Fibroblast of lung (primary cell): ENCODE data around the gene VRK2. TPM values are rescaled to one million over a fixed set of nuclear protein-coding genes. Genes with fewer than 3 reads are reported as not detected.

Experiments
- DNase-seq, 2 donors: peaks; one replicate each; pipeline versions ENCODE4 v3.0.0 to v3.0.0-alpha.2; 2010; ENCODE audit warnings: low read depth in 2 of 2
- H2AFZ ChIP-seq: 2 replicates; pipeline ENCODE4 v1.5.1; 2012; ENCODE audit warnings: low read length, control low read depth, inconsistent platforms
- H3K27ac ChIP-seq: 2 replicates; pipeline ENCODE4 v1.5.1; 2011; ENCODE audit warnings: low read length, control low read depth; ENCODE audit not compliant: insufficient read depth
- H3K27me3 ChIP-seq: 2 replicates; pipeline ENCODE4 v1.5.1; 2011; ENCODE audit warnings: mild to moderate bottlenecking, low read length; ENCODE audit not compliant: control insufficient read depth, insufficient read depth
- H3K36me3 ChIP-seq: 2 replicates; pipeline ENCODE4 v1.5.1; 2011; ENCODE audit warnings: low read length; ENCODE audit not compliant: control insufficient read depth, insufficient read depth
- H3K4me1 ChIP-seq: 2 replicates; pipeline ENCODE4 v1.5.1; 2011; ENCODE audit warnings: low read length; ENCODE audit not compliant: control insufficient read depth, insufficient read depth; ENCODE audit errors: extremely low read depth
- H3K4me2 ChIP-seq: 2 replicates; pipeline ENCODE4 v1.5.1; 2011; ENCODE audit warnings: low read length, control low read depth; ENCODE audit not compliant: insufficient read depth; ENCODE audit errors: extremely low read depth
- H3K4me3 ChIP-seq, 4 experiments: fragments of 200-600 bp in 1 of 4; sonication (generic) in 1 of 4; replicated peaks in 1 of 4; 2 replicates each; pipeline ENCODE4 v1.5.1; 2011 to 2016; ENCODE audit warnings: low read length in 4 of 4, low read depth in 3 of 4, mild to moderate bottlenecking in 3 of 4, control low read depth in 2 of 4, inconsistent platforms in 1 of 4, mixed read lengths in 1 of 4; ENCODE audit not compliant: insufficient read depth in 1 of 4; ENCODE audit errors: control extremely low read depth in 1 of 4
- H3K79me2 ChIP-seq: 2 replicates; pipeline ENCODE4 v1.5.1; 2012; ENCODE audit warnings: mild to moderate bottlenecking, low read length, inconsistent platforms; ENCODE audit not compliant: control insufficient read depth, insufficient read depth
- H3K9ac ChIP-seq: 2 replicates; pipeline ENCODE4 v1.5.1; 2011; ENCODE audit warnings: mild to moderate bottlenecking, low read length, control low read depth; ENCODE audit not compliant: insufficient read depth
- H3K9me3 ChIP-seq: 2 replicates; pipeline ENCODE4 v1.5.1; 2012; ENCODE audit warnings: low read depth, low read length; ENCODE audit not compliant: control insufficient read depth, insufficient read depth
- H4K20me1 ChIP-seq: 2 replicates; pipeline ENCODE4 v1.5.1; 2011; ENCODE audit warnings: low read length; ENCODE audit not compliant: control insufficient read depth, insufficient read depth; ENCODE audit errors: extremely low read depth
- EZH2 ChIP-seq: IDR thresholded peaks from 2 replicates; pipeline ENCODE4 v1.5.1; 2012; ENCODE audit warnings: low read length, control low read depth, mild to moderate bottlenecking; ENCODE audit errors: missing control alignments
- polyA plus RNA-seq, 2 donors: library from polyadenylated mRNA; depleted of rRNA in 1 of 2; stranded (reverse) in 1 of 2; unstranded in 1 of 2; fragments of >200 nt; gene quantifications; 2 replicates each; pipeline ENCODE4 v1.2.1, GENCODE V29; 2011 to 2012; ENCODE audit warnings: missing spikeins in 1 of 2
- total RNA-seq: library from RNA; depleted of rRNA; stranded (reverse); fragments of >200 nt; gene quantifications from 2 replicates; pipeline ENCODE4 v1.2.1, GENCODE V29; 2014
- TF ChIP-seq, protein P1 (sequence below), 2 donors: IDR thresholded peaks in 1 of 2; conservative IDR thresholded peaks in 1 of 2; 1 replicate in 1 of 2; 2 replicates in 1 of 2; pipeline ENCODE4 v1.5.1; 2011 to 2012; ENCODE audit warnings: low read length in 2 of 2, control low read depth in 1 of 2, inconsistent platforms in 1 of 2, low read depth in 1 of 2, mild to moderate bottlenecking in 1 of 2

VRK2 gene
- total and polyA plus RNA-seq, 2 donors (not counting 1 experiment from before 2014, with no cell fraction given) = 23.8 to 24.3 TPM

DNA sequence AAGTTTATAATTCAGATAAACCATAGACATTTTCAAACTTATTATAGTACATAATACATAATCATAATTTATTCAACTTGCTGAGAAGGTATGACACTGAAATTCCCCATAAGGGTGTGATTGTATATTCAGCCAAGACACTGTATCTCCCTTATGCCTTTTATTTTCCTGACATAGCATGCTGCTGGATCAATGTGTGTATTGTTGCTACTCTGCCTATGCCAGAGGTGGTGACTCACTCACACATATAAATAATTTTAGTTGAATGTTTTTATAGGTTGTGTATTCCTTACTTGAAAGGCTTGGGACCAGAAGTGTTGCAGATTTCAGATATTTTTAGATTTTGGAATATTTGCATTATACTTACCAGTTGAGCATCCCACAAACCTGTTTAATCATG lies 86.8 kb downstream of the VRK2 start:
- Histone ChIP-seq H4K20me1 (no peaks in the 10 kb centered on the region), H3K4me2 (no peak overlapping the region), H3K9me3 (no peaks in the 10 kb centered on the region), H3K79me2 (no peaks in the 10 kb centered on the region), H3K4me1 (peaks cover 7% of the 10 kb centered on the region), H3K36me3 (no peaks in the 10 kb centered on the region), H3K27me3 (no peaks in the 10 kb centered on the region), H3K27ac (no peak overlapping the region), H2AFZ (no peak overlapping the region), H3K9ac (no peak overlapping the region), H3K4me3 (no peak overlapping the region)
- TF ChIP-seq EZH2 = no peak
- peak in 1 of 2 donors; percentile 43 for DNase-seq

DNA sequence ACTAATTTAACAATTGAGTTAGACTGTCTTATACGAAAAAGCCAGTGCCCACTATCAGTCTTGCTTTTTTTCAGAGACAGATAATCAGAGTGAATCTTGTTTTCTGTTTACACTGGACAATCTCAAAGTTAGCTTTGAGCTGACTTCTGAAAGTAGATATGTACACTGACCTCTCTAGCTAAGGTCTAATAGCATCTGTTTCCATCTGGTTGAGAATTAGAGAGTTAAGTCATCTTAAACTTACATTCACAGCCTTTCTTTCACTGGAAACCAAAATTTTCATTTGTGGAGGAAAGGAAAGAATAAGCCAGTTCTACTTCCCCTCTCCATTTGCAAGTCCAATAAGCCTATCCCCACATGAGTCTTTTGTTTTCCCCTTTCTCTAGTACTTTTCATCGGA lies 89.3 kb downstream of the VRK2 start:
- no peaks in the 10 kb centered on the region for H3K36me3 ChIP-seq
- DNase-seq = peak in 1 of 2 donors; percentile 12
- TF ChIP-seq, protein P1, sequence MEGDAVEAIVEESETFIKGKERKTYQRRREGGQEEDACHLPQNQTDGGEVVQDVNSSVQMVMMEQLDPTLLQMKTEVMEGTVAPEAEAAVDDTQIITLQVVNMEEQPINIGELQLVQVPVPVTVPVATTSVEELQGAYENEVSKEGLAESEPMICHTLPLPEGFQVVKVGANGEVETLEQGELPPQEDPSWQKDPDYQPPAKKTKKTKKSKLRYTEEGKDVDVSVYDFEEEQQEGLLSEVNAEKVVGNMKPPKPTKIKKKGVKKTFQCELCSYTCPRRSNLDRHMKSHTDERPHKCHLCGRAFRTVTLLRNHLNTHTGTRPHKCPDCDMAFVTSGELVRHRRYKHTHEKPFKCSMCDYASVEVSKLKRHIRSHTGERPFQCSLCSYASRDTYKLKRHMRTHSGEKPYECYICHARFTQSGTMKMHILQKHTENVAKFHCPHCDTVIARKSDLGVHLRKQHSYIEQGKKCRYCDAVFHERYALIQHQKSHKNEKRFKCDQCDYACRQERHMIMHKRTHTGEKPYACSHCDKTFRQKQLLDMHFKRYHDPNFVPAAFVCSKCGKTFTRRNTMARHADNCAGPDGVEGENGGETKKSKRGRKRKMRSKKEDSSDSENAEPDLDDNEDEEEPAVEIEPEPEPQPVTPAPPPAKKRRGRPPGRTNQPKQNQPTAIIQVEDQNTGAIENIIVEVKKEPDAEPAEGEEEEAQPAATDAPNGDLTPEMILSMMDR (conservative IDR thresholded peaks at IDR 0.05 in 1 of 2, IDR thresholded peaks at IDR 0.05 in 1 of 2; ENCODE audit: low read depth in 1 of 2, low read length in 2 of 2) = no peak
- no peak for TF ChIP-seq EZH2

DNA sequence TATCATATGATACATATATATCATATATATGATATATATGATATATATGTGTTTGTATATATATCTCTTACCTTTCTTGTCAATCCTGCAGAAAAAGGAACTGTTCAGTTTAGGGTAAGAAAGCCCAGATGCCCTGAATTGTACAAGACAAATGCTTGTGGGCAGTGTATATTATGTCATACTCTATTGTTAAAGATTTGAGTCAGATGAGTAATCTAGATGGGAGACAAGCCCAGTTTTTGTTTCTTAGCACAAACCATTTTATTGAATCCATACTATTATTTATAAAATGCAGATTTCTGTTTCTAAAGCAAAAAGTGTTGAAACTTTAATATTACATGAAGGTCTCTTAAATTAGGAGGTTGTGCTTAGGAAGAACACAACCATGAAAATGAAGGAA lies 90.6 kb downstream of the VRK2 start:
- TF ChIP-seq, protein P1 (conservative IDR thresholded peaks at IDR 0.05 in 1 of 2, IDR thresholded peaks at IDR 0.05 in 1 of 2; ENCODE audit: low read depth in 1 of 2, low read length in 2 of 2) = no peak
- no peak for TF ChIP-seq EZH2
- Histone ChIP-seq H2AFZ (no peak overlapping the region), H3K9me3 (no peaks in the 10 kb centered on the region), H3K27ac (no peak overlapping the region), H3K4me1 (peaks cover 9% of the 10 kb centered on the region), H3K9ac (no peak overlapping the region), H3K4me3 (no peak overlapping the region), H3K4me2 (no peak overlapping the region), H3K27me3 (no peaks in the 10 kb centered on the region), H4K20me1 (no peaks in the 10 kb centered on the region), H3K36me3 (no peaks in the 10 kb centered on the region), H3K79me2 (no peaks in the 10 kb centered on the region)
- DNase-seq = peak; percentile 72 to 87

More for the DNA sequence above, 89.3 kb downstream of the VRK2 start:
- Histone ChIP-seq H3K9ac (no peak overlapping the region), H3K9me3 (no peaks in the 10 kb centered on the region), H4K20me1 (no peaks in the 10 kb centered on the region), H3K27ac (no peak overlapping the region), H3K27me3 (no peaks in the 10 kb centered on the region), H3K4me1 (peaks cover 14% of the 10 kb centered on the region), H3K79me2 (no peaks in the 10 kb centered on the region), H3K4me2 (no peak overlapping the region), H2AFZ (no peak overlapping the region), H3K4me3 (no peak overlapping the region)
